GM19438 (cell line): Measurements from ENCODE around the gene NINL.
"Not testable (repeated sequence)": the region's sequence is repeated elsewhere in the genome, so short reads cannot be mapped to it uniquely, and the experiment has no call there.

Source experiments
- ATAC-seq: cut with Tn5 transposase; IDR thresholded peaks from one replicate; pipeline ENCODE4 v1.9.1; 2021; ENCODE audit warnings: low read depth; ENCODE audit not compliant: unreplicated experiment

The NINL gene

DNA sequence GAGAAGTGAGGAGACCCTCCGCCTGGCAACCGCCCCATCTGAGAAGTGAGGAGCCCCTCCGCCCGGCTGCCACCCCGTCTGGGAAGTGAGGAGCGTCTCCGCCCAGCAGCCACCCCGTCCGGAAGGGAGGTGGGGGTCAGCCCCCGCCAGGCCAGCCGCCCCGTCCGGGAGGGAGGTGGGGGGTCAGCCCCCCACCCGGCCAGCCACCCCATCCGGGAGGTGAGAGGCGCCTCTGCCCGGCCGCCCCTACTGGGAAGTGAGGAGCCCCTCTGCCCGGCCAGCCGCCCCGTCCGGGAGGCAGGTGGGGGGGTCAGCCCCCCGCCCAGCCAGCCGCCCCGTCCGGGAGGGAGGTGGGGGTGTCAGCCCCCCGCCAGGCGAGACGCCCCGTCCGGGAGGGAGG lies 23.6 kb downstream of the NINL start:
- not testable (repeated sequence) for ATAC-seq

DNA sequence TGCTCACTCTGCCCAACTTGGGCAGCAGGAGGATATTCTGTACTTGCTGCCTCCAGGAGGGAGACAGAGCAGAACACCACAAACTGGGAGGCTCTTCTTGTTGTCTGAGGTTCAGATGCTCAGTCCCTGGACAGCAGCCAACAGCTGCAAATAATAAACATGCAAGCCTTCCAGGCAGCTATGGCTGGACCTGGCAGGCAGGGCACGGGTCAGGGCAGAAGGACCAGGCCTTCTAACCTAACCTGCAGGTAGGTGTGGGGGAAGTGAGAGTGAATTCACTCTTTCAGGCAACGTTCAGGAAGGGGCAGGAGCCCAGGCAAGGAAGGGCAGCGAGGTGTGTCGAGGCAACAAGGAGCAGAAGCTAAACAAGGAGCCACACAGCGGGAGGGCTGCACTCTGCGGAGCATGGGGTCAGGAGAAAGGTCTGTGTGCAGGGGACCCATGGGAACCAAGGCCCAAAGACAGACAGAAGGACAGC lies 31.5 kb downstream of the NINL start:
- no peak for ATAC-seq

DNA sequence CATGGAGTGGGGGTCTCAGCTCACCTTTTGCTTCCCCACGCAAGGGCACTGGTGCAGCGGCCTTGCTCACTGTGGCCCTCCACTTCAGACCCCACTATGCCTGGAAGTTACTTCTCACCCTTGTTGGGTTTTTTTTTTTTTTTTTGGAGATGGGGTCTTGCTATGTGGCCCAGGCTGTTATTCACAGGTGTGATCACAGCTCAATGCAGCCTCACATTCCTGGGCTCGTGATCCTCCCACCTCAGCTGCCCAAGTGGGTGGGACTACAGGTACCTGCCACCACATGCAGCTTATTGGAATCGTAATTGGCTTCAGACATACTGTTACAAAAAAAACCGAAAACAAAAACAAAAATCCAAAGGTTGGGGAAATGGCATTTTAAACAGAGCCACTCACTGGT lies 32.4 kb downstream of the NINL start:
- ATAC-seq = no peak

DNA sequence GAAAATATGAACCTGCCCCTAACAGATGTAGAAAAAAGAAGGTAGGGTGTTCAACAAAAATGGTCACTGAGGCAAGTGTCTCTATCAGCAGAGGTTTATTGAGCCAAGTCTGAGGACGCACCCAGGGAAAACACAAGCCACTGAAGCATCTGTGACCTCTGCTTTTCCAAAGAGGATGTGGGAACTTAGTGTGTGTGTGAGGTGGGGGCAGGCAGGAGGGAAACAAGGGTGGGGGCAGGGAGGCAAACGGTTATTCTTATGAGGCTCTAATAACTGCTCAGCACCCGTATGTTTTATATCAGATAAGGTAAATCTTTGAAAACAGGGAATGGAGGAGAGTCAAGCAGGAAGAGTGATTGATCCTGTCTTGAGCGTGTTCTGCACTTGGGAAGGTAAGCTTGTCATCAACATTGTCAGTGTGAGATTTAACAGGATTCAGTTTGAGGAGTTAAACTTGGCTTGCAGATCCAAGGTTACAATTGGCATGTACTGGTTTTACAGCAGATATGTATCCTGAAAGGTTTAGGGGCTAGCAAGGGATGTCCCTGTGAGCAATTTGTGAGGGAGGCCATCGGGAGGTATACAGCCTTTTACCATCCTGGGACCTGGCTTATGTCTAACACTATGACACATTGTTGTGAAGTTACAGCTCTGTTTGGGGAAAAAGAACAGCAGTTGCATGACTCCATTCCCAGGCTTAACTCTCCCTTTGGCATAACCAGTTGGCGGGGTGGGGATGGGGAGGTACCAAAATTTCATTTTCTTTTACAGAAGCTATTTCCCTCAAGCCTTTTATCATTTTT lies 33.7 kb downstream of the NINL start:
- ATAC-seq = no peak

DNA sequence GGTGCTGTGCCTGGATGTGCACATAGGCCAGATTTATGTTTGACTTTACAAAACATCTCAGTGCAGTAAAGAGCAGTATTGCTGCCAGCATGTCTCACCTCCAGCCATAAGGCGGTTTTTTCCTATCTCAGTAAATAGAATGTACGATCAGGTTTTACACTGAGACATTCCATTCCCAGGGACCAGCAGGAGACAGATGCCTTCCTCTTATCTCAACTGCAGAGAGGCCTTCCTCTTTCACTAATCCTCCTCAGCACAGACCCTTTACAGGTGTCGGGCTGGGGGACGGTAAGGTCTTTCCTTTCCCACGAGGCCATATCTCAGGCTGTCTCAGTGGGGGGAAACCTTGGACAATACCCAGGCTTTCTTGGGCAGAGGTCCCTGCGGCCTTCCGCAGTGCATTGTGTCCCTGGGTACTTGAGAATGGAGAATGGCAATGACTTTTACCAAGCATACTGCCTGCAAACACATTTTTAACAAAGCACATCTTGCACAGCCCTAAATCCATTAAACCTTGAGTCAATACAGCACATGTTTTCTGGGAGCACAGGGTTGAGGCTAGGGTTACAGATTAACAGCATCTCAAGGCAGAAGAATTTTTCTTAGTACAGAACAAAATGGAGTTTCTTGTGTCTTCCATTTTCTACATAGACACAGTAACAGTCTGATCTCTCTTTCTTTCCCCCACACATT lies 34.5 kb downstream of the NINL start:
- ATAC-seq = not testable (repeated sequence)

DNA sequence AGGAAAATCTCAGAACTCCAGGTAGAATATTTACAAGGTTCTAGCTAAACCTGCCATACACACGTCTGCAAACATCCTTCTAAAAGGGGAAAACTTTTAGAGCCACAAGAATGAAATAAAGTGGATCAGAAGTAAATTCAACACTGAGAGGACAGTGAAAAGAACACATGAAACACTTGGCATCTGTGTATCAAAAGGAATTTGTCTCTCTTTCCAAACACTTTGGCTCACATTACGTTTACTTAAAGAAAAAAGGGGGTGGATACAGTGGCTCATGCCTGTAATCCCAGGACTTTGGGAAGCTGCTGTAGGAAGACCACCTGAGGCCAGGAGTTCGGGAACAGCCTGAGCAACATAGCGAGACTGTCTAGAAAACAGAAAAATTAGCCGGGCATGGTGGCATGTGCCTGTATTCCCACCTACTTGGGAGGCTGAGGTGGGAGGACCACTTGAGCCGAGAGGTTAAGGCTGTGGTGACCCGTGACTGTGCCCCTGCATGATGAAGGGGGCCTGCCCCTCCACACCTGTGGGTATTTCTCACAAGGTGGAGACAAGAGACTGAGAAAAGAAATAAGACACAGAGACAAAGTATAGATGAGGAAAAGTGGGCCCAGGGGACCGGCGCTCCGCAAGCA lies 35.4 kb downstream of the NINL start:
- ATAC-seq = no peak

DNA sequence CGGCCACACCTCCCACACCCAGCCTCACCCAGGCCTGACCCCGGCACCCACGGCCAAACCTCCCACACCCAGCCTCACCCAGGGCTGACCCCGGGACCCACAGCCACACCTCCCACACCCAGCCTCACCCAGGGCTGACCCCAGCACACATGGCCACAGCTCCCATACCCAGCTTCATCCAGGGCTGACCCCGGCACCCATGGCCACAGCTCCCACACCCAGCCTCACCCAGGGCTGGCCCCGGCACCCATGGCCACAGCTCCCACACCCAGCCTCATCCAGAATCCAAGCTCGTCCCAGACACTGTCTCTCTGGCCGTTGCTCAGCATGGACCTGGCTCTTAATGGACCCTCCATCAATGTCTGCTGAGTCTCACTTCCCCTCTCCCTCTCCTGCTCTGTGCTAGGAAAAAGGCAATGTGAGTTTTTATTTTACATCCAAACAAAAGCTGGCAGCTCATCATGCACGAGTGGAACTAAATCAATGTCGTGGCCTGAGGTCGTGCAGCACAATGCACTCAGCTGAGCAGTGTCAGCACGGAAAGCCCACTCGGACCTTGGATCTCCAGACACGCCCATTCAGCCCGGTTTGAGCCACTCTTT lies 36.1 kb downstream of the NINL start:
- no peak for ATAC-seq

DNA sequence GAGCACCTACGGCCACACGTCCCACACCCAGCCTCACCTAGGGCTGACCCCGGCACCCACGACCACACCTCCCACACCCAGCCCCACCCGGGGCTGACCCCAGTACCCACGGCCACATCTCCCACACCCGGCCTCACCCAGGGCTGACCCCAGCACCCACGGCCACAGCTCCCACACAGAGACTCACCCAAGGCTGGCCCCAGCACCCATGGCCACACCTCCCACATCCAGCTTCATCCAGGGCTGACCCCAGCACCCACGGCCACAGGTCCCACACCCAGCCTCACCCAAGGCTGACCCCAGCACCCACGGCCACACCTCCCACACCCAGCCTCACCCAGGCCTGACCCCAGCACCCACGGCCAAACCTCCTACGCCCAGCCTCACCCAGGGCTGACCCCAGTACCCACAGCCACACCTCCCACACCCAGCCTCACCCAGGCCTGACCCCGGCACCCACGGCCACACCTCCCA lies 36.7 kb downstream of the NINL start:
- ATAC-seq = no peak

DNA sequence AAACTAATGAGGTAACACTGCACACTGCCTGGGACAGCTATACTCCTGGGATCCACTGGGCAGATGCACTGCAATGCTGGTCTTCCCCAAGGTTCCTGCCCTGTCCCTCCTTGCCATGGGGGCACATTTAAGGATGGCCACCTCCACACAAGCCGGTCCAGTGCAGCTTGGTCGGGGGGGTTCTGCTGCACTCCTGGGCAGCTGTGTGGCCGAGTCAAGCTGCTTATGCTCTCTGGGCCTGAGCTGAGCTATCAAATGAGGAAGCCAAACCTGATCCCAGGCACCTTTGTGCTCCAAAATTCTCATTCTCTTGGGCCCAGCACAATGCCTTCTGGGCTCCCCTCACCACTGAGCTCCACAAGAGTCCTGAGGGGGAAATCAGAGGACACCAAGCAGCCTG lies 37.3 kb downstream of the NINL start:
- ATAC-seq = no peak

DNA sequence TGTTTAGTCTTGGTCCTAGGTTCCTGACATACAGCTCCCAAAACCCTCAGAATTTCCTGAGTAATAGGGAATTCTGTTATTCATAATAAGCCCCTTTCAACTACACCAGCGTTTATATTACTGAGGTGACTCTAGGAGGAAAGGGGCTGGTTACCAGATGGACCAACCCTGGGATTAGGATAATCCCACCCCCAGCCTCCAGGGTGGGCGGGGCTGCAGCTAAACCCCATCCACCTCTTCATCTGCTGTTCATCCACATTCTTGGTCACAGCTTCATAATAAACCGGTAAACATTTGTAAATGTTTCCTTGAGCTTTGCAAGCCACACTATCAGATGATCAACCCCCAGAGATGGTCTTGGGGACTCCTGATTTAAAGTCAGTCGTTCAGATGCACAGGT lies 38.3 kb downstream of the NINL start:
- no peak for ATAC-seq

DNA sequence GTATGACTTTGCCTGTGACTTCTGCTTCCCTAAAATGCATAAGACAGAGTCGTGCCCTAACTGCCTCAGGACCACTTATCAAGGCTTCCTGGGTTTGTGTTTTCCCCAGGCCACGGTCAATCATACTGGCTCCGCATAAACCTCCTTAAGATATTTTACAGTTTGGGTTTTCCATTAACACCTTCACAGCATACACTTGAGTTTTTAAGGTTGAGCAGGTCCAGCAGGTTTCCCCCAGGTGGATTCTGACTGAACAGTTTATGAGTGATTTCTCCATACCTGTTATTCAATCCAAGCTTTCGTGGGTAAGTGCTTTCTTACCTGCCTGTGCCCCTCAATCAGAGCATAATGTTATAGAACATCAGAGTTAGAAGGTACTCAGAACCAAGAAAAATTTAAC lies 39.3 kb downstream of the NINL start:
- ATAC-seq = no peak

DNA sequence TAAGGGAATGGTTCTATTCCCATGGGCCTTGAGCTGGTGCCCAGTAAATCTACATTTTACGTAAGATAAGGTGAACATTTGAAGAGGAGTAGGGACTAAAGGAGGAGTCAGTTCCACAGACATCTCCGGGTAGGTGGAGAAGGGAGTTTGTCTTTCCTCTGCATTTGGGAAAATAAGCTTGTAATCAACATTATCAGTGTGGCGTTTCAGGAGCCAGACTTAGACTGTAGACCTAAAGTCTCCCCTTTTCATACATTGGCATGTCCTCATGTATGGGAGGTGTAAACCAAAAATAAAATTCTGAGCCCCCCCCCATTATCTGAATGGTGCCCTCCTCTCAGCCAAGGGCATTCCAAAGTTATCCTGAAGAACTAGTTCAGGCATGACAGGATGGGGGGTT lies 40.2 kb downstream of the NINL start:
- no peak for ATAC-seq

DNA sequence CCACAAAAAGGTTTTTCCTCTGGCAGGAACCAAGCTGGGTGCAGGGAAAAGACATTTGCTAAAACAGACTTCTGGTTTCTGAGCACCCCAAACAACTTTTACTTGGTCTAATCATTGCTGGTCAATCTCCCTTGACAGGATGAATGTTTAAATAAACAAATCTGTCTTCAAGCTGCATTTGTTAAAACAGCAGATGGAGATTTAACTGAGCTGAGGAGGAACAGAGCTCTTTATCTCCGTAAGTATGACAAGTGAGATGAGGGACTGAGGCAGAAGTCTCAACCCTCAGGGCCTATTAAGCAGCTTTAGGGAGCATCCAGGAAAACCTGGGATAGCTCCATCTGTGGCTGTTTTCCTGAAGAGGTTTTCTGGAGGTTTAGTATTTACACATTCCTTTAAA lies 40.6 kb downstream of the NINL start:
- ATAC-seq = no peak

DNA sequence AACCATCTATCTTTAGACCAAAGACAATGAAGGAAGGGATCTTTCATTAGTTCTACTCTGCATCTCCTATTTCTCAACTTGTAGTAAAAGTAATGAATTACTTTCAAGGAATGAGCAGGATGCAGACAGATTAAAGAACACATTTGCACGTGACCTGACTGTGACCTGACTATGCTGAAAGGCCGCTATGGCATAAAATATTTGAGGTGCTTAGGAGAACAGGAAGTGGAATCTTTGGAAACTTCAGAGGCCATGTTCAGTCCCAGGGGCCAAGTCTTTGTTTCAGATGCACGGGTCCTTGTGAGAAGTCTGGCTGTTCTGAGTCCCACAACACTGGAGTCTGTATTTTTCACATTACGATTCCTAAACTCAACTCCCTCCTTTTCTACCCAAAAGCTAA lies 41.0 kb downstream of the NINL start:
- no peak for ATAC-seq

DNA sequence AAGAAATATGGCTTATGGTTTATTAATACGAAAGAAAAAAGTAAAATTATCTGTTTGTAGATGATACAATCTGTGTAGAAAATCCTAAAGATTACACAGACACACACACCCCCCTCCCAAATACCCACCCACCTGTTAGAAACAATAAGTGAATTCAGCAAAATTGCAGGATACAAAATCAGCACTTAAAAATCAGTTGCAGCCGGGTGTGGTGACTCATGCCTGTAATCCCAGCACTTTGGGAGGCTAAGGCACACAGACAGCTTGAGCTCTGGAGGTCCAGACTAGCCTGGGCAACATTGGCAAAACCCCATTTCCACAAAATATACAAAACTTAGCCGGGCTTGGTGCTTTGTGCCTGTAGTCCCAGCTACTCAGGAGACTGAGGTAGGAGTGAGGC lies 42.3 kb downstream of the NINL start:
- no peak for ATAC-seq

DNA sequence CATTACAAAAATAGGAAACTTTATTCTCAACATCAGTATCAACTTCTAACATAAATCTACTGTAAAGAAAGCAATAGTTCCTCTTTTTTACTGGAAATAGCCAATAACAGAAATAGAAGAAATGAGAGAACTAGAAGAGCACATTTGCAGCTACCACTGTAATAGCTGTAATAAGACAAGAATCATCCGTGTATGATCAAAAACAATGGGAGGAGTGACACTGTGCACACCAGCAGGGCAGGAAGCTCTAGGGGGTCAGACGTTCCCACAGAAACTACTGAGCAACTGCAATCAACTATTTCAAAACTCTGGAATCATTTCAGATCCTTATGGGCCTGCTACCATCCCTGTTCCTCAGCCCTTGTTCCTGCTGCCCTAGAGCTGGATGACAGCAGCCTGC lies 43.7 kb downstream of the NINL start:
- ATAC-seq = no peak

DNA sequence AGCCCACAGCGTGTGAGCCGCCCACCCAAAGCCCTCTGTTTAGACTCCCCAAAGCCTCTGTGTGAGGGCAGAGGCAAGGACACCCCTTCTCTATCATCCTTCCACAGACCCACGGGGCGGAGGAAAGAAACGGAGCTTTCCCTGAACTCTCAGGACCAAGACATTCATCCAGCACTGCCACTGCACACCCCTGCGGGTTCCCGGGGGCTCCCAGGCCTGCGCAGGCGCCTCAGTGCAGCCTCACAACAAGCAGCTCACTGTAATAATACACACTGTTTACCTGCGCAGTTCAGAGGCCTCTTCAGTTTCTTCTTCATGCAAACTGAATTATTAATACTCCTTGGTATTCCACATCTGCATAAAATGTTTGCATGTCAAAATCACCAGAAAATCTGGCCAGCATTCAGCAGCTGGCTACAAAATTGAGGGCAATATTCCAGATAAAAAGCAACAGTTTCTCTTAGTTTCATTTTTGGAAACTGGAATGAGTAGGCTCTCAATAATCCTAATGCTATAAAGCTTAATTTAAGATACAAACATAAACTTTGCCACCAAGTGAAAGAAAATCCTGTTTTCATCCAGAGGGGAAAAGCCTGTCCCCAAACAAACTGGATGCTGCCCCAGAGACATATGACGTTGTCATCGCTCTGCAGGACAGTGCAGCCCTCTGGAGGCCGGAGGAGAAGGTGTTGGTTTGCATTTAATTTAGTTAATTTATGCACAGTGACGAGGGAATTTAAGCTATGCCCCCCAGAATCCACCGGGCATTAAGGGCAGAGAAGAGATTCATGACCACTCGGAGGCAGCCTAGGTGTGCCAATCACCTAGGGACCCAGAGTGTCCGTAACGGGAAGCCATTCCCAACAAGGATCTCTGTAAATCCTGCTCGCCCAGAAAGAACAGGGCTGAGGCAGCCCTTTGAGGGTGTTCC lies 45.3 kb downstream of the NINL start:
- ATAC-seq = peak; percentile 47

DNA sequence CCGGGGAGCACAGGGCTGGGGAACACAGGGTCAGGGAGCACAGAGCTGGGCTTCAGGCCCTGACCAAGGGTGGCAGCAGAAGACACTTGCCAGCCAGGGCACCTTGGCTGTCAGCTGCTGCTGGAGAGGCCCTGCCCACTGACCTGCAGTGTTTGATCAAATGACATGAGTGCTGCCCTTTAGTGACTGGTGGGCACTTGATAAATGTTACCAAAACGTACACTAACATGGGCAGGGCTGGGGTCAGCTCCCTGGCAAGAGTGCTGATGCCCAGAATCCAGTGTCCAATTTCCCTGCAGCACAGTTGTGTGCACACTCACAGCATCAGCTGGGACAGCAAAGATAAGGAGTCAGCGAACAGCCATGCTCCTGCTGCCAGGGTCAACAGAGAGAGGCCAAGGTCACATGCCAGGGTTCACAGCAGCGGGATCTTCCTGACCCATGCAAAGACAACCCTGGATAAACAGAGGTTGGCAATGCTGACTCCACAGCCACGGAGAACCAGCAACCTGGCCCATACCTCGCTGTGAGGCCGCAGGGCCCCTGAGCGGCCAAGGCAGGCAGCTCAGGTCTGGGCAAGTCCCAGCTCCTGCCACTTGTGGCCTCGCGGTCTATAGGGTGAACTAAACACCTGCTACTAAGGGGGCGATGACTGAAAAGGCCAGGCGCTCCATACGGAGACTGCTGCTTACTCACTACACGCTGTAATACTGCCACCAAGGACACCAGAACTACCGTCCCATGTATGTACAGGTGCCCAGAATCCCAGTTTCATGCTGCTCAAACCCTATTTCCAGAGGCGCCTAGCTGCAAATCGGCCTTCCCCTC lies 46.3 kb downstream of the NINL start:
- peak; percentile 53 for ATAC-seq

DNA sequence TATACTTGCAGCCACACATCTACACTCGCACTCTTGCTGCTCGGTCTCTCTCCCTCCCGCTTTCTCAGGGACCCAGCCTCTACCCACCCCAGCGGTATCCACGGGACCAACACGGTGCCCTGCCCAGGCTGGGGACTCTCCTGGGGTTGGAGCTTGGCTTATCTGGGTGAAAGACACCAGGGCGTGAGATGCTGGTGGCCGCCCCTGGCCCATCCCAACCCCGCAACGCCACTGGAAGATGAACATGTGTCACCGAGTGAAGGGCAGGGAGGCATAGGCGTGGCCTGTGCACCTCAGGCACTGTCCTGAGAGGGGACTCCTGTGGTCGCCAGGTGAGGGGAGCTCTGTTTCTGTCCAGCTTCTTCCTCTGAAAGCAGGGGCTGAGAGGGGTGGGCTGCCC lies 47.4 kb downstream of the NINL start:
- no peak for ATAC-seq
